Subcutaneous adipose tissue (tissue), 4 donors: ENCODE data around the gene MND1. TPM values are rescaled to one million over a fixed set of nuclear protein-coding genes. Genes with fewer than 3 reads are reported as not detected.

Experiments
- total RNA-seq, 4 donors: library from RNA; depleted of rRNA; stranded (reverse); fragments of >200 nt; gene quantifications; one replicate each; pipeline ENCODE4 v1.1.0, GENCODE V29; 2016
- TF ChIP-seq, protein P1 (sequence below): fragments of 450-650 bp; IDR thresholded peaks from one replicate; pipeline ENCODE4 v1.5.1; 2016; ENCODE audit warnings: low read depth, mild to moderate bottlenecking, control low read depth, antibody characterized with exemption, moderate library complexity

MND1 gene, protein sequence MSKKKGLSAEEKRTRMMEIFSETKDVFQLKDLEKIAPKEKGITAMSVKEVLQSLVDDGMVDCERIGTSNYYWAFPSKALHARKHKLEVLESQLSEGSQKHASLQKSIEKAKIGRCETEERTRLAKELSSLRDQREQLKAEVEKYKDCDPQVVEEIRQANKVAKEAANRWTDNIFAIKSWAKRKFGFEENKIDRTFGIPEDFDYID
- total RNA-seq: 1 to 10 TPM in 2 of 4 donors, not detected in 2; 1.9 to 2.1 TPM

DNA sequence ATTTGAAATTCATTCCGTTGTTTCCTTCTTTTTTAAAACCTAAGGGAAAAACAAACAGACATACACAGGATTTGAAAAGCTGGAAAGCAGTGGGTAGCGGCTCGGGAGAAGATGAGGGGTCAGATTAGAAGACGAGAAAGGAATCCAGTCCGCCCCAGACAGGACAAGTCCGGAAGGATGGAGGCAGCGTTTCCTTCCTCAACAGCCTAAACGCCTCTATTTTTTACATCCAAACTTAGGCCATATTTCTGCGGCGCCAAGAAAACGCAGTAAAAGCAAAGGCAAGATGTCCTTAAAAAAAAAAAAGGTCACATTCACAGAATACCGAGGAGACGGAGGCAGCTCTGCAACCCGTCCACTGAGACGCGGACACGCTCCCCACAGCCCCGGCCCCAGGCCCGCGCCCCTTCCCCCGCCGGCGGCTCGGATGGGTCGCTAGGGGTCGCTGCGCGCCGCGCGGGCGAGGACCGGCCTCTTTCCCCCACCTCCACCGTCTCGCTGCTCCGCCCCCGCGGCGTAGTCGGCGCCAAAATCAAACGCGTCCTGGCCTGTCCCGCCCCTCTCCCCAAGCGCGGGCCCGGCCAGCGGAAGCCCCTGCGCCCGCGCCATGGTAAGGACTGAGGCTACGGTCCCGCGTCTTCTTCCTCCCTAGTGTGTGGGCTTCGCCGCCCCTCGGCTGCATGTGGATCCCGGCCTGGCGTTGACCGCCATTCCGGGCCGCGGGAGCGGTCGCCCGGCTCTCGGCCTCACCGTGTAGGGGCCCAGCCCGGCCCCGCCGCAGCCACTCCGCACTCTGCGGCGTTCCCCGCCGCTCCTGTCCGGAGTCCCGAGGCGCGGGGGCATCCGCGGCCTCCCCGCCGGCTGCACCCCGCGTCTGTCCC is at the start of gene MND1:
Gene MND1 (plus strand): TSS at position 558 of the 881 bp plus-strand sequence. CDS start 50 bp downstream, at position 608.
- TF ChIP-seq, protein P1, sequence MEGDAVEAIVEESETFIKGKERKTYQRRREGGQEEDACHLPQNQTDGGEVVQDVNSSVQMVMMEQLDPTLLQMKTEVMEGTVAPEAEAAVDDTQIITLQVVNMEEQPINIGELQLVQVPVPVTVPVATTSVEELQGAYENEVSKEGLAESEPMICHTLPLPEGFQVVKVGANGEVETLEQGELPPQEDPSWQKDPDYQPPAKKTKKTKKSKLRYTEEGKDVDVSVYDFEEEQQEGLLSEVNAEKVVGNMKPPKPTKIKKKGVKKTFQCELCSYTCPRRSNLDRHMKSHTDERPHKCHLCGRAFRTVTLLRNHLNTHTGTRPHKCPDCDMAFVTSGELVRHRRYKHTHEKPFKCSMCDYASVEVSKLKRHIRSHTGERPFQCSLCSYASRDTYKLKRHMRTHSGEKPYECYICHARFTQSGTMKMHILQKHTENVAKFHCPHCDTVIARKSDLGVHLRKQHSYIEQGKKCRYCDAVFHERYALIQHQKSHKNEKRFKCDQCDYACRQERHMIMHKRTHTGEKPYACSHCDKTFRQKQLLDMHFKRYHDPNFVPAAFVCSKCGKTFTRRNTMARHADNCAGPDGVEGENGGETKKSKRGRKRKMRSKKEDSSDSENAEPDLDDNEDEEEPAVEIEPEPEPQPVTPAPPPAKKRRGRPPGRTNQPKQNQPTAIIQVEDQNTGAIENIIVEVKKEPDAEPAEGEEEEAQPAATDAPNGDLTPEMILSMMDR: no peak

DNA sequence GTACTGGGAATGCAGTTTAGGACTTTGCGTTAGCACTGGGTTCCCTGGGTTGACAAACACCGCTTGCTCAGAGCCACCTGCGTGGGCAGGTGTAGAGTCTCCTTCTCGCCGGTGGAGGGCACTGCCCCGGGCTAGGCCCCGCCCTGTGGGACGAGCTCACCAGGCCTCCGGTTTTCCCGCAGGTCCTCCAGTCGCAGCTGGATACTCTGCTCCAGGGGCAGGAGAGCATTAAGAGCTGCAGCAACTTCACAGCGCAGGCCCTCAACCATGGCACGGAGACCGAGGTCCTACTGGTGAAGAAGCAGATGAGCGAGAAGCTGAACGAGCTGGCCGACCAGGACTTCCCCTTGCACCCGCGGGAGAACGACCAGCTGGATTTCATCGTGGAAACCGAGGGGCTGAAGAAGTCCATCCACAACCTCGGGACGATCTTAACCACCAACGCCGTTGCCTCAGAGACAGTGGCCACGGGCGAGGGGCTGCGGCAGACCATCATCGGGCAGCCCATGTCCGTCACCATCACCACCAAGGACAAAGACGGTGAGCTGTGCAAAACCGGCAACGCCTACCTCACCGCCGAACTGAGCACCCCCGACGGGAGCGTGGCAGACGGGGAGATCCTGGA is 49.2 kb upstream of the MND1 start:
- TF ChIP-seq, protein P1: no peak

DNA sequence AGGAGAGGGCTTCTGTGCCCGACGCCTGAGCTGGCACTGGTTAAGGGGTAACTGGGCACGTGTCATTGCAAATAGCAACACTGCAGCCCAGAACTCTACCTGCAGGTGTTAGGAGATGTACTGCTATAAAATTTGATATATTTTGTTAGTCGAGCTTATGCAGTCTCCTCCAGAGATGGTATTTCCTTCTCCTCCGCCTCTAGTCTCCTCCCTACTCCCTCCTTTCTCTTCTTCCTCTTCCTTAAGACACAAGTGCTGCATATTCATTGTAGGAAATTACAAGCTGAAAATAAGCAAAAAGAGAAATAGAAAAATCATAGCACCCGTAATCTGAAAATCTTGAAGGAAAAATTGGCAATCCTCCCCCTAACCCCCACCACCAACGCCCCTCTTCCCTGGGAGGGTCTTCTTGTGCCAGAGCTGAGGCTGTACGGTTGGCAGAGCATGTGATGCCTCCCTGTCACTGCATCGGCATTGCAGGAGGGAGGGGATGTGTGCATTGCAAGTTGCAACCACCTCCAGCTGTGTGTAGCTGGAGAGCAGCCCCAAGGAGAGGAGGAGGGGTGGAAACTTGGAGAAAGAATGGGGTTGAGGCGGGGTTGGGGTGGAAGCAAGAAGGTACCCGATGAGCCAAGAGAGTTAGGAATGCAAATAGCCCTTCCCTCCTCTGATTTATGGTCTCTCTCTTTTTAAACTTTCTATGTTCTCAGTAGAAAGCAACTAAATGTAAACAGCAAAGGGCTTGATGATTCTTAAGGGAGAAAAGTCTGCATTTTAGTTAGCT is 48.3 kb upstream of the MND1 start:
- TF ChIP-seq, protein P1: no peak

DNA sequence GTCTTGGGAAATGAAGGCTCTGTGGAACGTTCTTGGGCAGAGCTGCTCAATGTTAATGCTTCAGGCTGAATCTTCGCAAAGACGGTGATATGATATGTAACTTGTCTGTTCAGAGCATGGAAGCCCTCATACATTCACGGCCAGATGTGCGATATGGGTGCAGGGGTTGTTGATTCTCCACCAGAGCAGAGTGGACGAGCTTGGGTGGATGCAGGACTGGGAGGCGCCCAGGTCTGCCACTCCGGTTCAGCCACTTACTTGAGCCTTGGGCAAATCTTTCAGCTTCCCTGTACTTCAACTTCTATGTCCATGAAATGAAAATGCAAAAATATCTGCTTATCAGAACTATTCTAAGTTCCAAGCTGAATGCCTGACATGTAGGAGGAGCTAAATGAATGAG is 47.4 kb upstream of the MND1 start:
- TF ChIP-seq, protein P1: no peak

DNA sequence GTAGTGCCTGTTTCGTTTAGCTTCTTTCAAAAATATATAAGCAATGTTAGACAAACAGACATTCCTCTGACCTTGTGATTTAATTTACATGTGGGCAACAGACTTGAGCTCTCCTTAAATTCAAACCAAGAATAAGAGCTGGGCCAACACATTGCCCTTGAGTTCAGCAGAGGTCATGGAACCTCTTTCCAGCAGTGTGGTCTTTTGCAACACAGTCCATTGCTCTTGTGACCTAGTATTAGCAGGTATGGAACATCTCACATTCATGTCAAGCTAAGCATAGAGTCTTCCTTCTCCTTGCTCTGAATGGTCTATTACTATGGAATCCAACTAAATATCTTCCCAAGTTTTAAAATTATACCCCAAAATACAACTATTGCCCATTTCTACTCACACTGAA is 33.7 kb upstream of the MND1 start:
- TF ChIP-seq, protein P1: no peak

GRCh38 chr4:153314915-153315314 is 29.6 kb upstream of the MND1 start:
- TF ChIP-seq, protein P1: no peak
